Choroid plexus epithelial cell (primary cell): ENCODE measurements around the gene VGF.

Experiments
- DNase-seq: peaks from one replicate; pipeline ENCODE4 v3.0.0-alpha.2; 2010; ENCODE audit warnings: low read depth
- H3K4me3 ChIP-seq: 2 replicates; pipeline ENCODE4 v1.5.1; 2011; ENCODE audit warnings: low read depth, mild to moderate bottlenecking, control low read depth, low read length, moderate library complexity
- CTCF ChIP-seq: conservative IDR thresholded peaks from 2 replicates; pipeline ENCODE4 v1.5.1; 2011; ENCODE audit warnings: low read depth, mild to moderate bottlenecking, control low read depth, inconsistent platforms, low read length, moderate library complexity

VGF gene

GRCh38 chr7:101198476-101198875, 33.1 kb upstream of the VGF start:
- DNase-seq = no peak
- no peak for TF ChIP-seq CTCF
- no peak overlapping the region for H3K4me3 ChIP-seq

GRCh38 chr7:101197991-101198390, 32.6 kb upstream of the VGF start:
- DNase-seq = no peak
- no peak for TF ChIP-seq CTCF
- no peak overlapping the region for H3K4me3 ChIP-seq

DNA sequence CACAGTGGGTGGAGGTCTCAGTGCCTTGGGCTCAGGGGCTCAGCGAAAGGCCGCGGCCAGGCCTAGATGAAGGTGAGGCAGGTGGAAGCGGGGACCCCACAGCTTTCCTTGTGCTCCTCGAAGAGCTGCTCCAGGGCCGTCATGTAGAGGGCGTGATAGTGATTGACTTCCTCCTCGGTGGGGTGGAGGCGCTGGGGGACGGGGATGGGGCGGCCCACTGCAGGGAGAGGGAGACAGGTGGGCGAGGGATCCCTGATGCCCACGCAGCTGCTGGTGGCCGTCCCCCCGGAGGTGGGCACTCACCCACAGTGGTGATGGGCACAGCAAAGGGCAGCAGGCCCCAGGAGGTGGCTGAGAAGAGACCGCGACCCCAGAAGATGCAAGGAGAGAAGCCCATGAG, 30.5 kb upstream of the VGF start:
- no peak for DNase-seq
- no peak overlapping the region for H3K4me3 ChIP-seq
- no peak for TF ChIP-seq CTCF

- no peak overlapping the region for H3K4me3 ChIP-seq
- TF ChIP-seq CTCF = no peak
- no peak for DNase-seq
These were observed 23.7 kb upstream of the VGF start for GRCh38 chr7:101189109-101189508.

GRCh38 chr7:101186844-101187428, 21.6 kb upstream of the VGF start:
- no peak for TF ChIP-seq CTCF
- no peak overlapping the region for H3K4me3 ChIP-seq
- no peak for DNase-seq

DNA sequence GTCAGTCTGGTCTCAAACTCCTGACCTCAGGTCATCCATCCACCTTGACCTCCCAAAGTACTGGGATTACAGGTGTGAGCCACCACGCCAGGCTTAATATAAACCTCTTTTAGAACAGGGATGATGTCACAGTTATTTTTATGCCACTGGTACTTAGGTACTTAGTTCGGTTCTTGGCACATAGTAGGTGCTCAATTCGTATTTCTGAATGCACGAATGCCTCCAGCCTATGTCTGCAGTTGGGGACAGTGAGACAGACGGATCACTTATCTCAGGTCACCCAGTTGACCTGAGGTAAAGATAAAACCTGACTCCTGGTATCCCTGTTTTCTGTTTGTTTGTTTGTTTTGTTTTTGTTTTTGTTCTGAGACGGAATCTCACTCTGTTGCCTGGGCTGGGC, 20.8 kb upstream of the VGF start:
- no peak for TF ChIP-seq CTCF
- DNase-seq = no peak

DNA sequence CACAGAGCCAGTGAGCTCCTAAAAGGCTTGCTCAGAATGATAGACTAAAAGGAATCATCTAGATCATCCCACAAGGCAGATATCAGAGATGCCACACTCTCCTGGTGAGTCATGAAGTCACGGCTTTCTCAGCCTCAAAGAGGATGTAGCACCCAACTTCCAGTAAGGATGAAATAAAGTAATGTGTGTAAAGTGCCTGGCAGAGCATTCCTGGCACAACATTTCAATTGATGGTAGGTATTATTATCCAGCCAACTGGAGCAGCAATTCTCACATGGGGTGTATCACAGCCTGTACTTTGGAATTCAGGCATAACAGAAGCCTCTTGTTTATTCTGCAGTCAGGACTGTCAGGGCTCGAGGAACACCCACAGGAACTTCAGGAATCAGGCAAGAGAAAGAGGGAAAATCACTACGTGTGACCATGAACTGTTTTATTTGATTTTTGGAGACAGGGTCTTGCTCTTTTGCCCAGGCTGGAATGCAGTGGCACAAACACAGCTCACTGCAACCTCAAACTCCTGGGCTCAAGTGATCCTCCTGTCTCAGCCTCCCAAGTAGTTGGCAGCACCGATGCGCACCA, 20.0 kb upstream of the VGF start:
- DNase-seq = no peak
- H3K4me3 ChIP-seq = no peak overlapping the region
- TF ChIP-seq CTCF = no peak

More for the DNA sequence above, 20.8 kb upstream of the VGF start:
- H3K4me3 ChIP-seq = no peak overlapping the region
